Caco-2 (cell line): Measurements from ENCODE around the gene GLRA3. TPM values are rescaled to one million over a fixed set of nuclear protein-coding genes. Genes with fewer than 3 reads are reported as not detected.

Experiments
- BruUV-seq: library from RNA; stranded (reverse); fragments of 400-500 nt; replicated peaks from 2 replicates; lab custom pipeline; 2021; lab: Mats Ljungman, UMichigan
- CTCF ChIA-PET: fragments of 300-600 bp; sonication (Branson Sonifier 250); formaldehyde crosslinking; loops from one replicate; lab custom pipeline; 2022; ENCODE audit warnings: antibody characterized with exemption; lab: Charles Lee
- POLR2A ChIA-PET: fragments of 300-600 bp; sonication (Branson Sonifier 250); formaldehyde crosslinking; loops from one replicate; lab custom pipeline; 2022; ENCODE audit warnings: antibody characterized with exemption; lab: Charles Lee
- DNase-seq, 2 experiments: peaks; one replicate each; pipeline versions ENCODE4 v3.0.0 to v3.0.0-alpha.2; 2020 to 2022
- H3K27me3 ChIP-seq: replicated peaks from 2 replicates; pipeline ENCODE4 v1.6.0; 2011; ENCODE audit warnings: low read length; ENCODE audit not compliant: control insufficient read depth, insufficient read depth
- H3K36me3 ChIP-seq: 2 replicates; pipeline ENCODE4 v1.5.1; 2011; ENCODE audit warnings: low read length; ENCODE audit not compliant: control insufficient read depth, insufficient read depth
- H3K4me1 ChIP-seq: fragments of 250-450 bp; sonication (Bioruptor Pico); 2 replicates; pipeline ENCODE4 v1.5.1; 2020; ENCODE audit warnings: mild to moderate bottlenecking
- H3K4me3 ChIP-seq: 2 replicates; pipeline ENCODE4 v1.5.1; 2011; ENCODE audit warnings: low read depth, mild to moderate bottlenecking, control low read depth, low read length
- H3K9me3 ChIP-seq: fragments of 250-450 bp; sonication (Bioruptor Pico); 2 replicates; pipeline ENCODE4 v1.5.1; 2020; ENCODE audit warnings: mild to moderate bottlenecking, moderate library complexity
- H3K27ac Mint-ChIP-seq: one replicate; pipeline ENCODE4 v1.8.0; 2022; ENCODE audit warnings: mixed read lengths; ENCODE audit not compliant: unreplicated experiment
- H3K27me3 Mint-ChIP-seq: one replicate; pipeline ENCODE4 v1.8.0; 2022; ENCODE audit warnings: mixed read lengths; ENCODE audit not compliant: insufficient read depth, unreplicated experiment
- H3K36me3 Mint-ChIP-seq: one replicate; pipeline ENCODE4 v1.8.0; 2022; ENCODE audit warnings: mild to moderate bottlenecking, mixed read lengths; ENCODE audit not compliant: insufficient read depth, unreplicated experiment
- H3K4me1 Mint-ChIP-seq: one replicate; pipeline ENCODE4 v1.8.0; 2022; ENCODE audit warnings: low read depth, mixed read lengths; ENCODE audit not compliant: unreplicated experiment
- H3K4me3 Mint-ChIP-seq: one replicate; pipeline ENCODE4 v1.8.0; 2022; ENCODE audit warnings: mild to moderate bottlenecking, moderate library complexity, mixed read lengths; ENCODE audit not compliant: unreplicated experiment
- H3K9me3 Mint-ChIP-seq: one replicate; pipeline ENCODE4 v1.8.0; 2022; ENCODE audit warnings: mixed read lengths; ENCODE audit not compliant: unreplicated experiment
- intact Hi-C: fragments of 100-400 bp; cut with micrococcal nuclease; formaldehyde crosslinking; loops from one replicate; pipeline ENCODE4 v1.10.0; 2022; ENCODE audit not compliant: unreplicated experiment
- total RNA-seq: library from RNA; stranded (reverse); gene quantifications from 2 replicates; pipeline ENCODE4 v1.2.3, GENCODE V29; 2022
- TF ChIP-seq, protein P1 (sequence below), 2 experiments: fragments of 200-600 bp in 1 of 2; IDR thresholded peaks; 1 replicate in 1 of 2; 2 replicates in 1 of 2; pipeline versions ENCODE4 v1.5.1 to v1.8.0; 2011 to 2022; ENCODE audit warnings: antibody characterized with exemption in 1 of 2, control low read depth in 1 of 2, inconsistent platforms in 1 of 2, low read depth in 1 of 2, low read length in 1 of 2, mild to moderate bottlenecking in 1 of 2, moderate library complexity in 1 of 2; ENCODE audit not compliant: insufficient read depth in 1 of 2, severe bottlenecking in 1 of 2, unreplicated experiment in 1 of 2

Gene GLRA3
- total RNA-seq, 1 experiment from 2014 or later = not detected

DNA sequence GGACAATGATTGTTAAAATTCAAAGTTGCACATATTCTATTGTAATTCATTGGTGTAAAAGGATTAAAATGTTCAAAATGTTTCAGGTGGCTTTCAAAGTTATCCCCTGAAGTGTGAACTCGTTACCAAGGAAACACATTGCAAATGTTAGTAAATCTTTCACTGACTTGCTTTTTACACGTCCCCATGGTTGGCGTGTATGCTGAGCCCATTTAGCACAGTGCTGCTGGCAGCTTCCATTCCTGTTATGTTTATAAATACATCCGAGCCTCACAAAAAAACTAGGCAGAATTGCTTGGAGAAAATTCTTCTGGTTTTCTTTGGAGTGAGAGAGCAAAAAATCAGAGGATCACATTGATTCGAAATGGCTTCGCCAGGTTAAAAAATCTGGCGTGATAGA, 200.9 kb downstream of the GLRA3 start:
- no peak overlapping the region for H3K4me3 Mint-ChIP-seq
- H3K27me3 Mint-ChIP-seq = no peaks in the 10 kb centered on the region
- no peaks in the 10 kb centered on the region for H3K36me3 ChIP-seq
- H3K9me3 Mint-ChIP-seq = no peaks in the 10 kb centered on the region
- no peaks in the 10 kb centered on the region for H3K27me3 ChIP-seq
- H3K4me1 ChIP-seq = peaks cover 16% of the 10 kb centered on the region
- TF ChIP-seq, protein P1, sequence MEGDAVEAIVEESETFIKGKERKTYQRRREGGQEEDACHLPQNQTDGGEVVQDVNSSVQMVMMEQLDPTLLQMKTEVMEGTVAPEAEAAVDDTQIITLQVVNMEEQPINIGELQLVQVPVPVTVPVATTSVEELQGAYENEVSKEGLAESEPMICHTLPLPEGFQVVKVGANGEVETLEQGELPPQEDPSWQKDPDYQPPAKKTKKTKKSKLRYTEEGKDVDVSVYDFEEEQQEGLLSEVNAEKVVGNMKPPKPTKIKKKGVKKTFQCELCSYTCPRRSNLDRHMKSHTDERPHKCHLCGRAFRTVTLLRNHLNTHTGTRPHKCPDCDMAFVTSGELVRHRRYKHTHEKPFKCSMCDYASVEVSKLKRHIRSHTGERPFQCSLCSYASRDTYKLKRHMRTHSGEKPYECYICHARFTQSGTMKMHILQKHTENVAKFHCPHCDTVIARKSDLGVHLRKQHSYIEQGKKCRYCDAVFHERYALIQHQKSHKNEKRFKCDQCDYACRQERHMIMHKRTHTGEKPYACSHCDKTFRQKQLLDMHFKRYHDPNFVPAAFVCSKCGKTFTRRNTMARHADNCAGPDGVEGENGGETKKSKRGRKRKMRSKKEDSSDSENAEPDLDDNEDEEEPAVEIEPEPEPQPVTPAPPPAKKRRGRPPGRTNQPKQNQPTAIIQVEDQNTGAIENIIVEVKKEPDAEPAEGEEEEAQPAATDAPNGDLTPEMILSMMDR (IDR thresholded peaks at IDR 0.05; ENCODE audit: insufficient read depth in 1 of 2, low read depth in 1 of 2, low read length in 1 of 2, severe bottlenecking in 1 of 2, unreplicated experiment in 1 of 2) = no peak
- DNase-seq = no peak
- ChIA-PET POLR2A (no interaction called here), CTCF (no interaction called here)
- peaks cover 7% of the 10 kb centered on the region for H3K4me1 Mint-ChIP-seq
- no peak overlapping the region for H3K4me3 ChIP-seq
- BruUV-seq = no TSS peak
- H3K9me3 ChIP-seq = no peaks in the 10 kb centered on the region
- intact Hi-C loops = no loop called here
- H3K27ac Mint-ChIP-seq = no peak overlapping the region
- no peaks in the 10 kb centered on the region for H3K36me3 Mint-ChIP-seq

- intact Hi-C loops = no loop called here
- CTCF ChIA-PET = no interaction called here
Observed at GRCh38 chr4:174627473-174627872, 201.6 kb downstream of the GLRA3 start.

DNA sequence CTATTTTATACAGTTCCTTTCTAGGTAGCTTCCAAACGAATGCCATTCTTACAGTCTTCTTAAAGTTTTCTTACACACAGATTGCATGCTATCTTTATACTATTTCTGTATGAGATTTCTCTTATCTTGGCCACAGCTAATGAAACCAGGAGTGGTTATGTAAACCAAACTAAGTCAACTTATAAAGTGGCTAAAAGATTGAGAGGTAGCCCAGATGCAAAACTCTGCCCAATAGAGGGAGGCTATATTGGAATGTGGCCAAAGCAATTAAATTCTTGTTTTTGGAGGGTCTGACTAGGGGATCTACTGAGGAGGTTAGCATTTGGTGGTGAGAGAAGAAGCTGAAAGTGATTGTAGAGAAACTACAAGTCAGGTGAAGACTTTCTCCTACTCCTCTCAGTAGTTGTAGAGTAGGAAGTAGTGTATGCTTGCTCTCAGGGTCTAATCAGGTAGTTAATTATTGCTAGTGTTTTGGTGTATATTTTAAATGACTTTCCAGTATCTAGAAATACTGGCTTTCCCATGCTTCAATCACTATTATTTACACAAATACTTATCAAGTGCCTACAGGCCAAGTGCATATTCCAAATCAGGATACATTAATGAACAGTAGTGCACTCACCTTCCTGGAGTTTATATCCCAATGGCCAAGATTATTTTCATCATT, 202.6 kb downstream of the GLRA3 start:
- no TSS peak for BruUV-seq
- ChIA-PET POLR2A (no interaction called here), CTCF (no interaction called here)
- H3K27me3 ChIP-seq = no peaks in the 10 kb centered on the region
- H3K27ac Mint-ChIP-seq = no peak overlapping the region
- peaks cover 7% of the 10 kb centered on the region for H3K4me1 Mint-ChIP-seq
- peaks cover 10% of the 10 kb centered on the region for H3K4me1 ChIP-seq
- DNase-seq = no peak
- H3K4me3 ChIP-seq = no peak overlapping the region
- H3K36me3 Mint-ChIP-seq = no peaks in the 10 kb centered on the region
- H3K4me3 Mint-ChIP-seq = no peak overlapping the region
- H3K9me3 ChIP-seq = no peaks in the 10 kb centered on the region
- H3K27me3 Mint-ChIP-seq = no peaks in the 10 kb centered on the region
- no peaks in the 10 kb centered on the region for H3K36me3 ChIP-seq
- intact Hi-C loops = no loop called here
- H3K9me3 Mint-ChIP-seq = no peaks in the 10 kb centered on the region
- TF ChIP-seq, protein P1 (IDR thresholded peaks at IDR 0.05; ENCODE audit: insufficient read depth in 1 of 2, low read depth in 1 of 2, low read length in 1 of 2, severe bottlenecking in 1 of 2, unreplicated experiment in 1 of 2) = no peak

More at GRCh38 chr4:174627473-174627872, 201.6 kb downstream of the GLRA3 start:
- Histone ChIP-seq H3K9me3 (no peaks in the 10 kb centered on the region), H3K4me3 (no peak overlapping the region), H3K27me3 (no peaks in the 10 kb centered on the region), H3K4me1 (peaks cover 16% of the 10 kb centered on the region), H3K36me3 (no peaks in the 10 kb centered on the region)
- DNase-seq = no peak
- no peaks in the 10 kb centered on the region for H3K9me3 Mint-ChIP-seq
- H3K36me3 Mint-ChIP-seq = no peaks in the 10 kb centered on the region
- no peak overlapping the region for H3K27ac Mint-ChIP-seq
- H3K4me1 Mint-ChIP-seq = peaks cover 7% of the 10 kb centered on the region
- no peak overlapping the region for H3K4me3 Mint-ChIP-seq
- TF ChIP-seq, protein P1 (IDR thresholded peaks at IDR 0.05; ENCODE audit: insufficient read depth in 1 of 2, low read depth in 1 of 2, low read length in 1 of 2, severe bottlenecking in 1 of 2, unreplicated experiment in 1 of 2) = no peak
- no peaks in the 10 kb centered on the region for H3K27me3 Mint-ChIP-seq
- POLR2A ChIA-PET = no interaction called here
- no TSS peak for BruUV-seq
